Measurements from ENCODE around the gene ELAVL3.

GRCh38 chr19:11446271-11446651, 34.6 kb downstream of the ELAVL3 start:
- TF ChIP-seq CTCF (IDR thresholded peaks at IDR 0.05) (no peak), POLR2A (IDR thresholded peaks at IDR 0.05) (no peak)

Measured in adrenal gland (tissue), 5 donors.